Type B pancreatic cell (in vitro differentiated cells): Measurements from ENCODE around the gene PCDH15. TPM values are rescaled to one million over a fixed set of nuclear protein-coding genes. Genes with fewer than 3 reads are reported as not detected.
A peak's percentile ranks its signal among the peaks of the same experiment; 100 is the strongest.

Source experiments
- DNase-seq: peaks from one replicate; pipeline ENCODE4 v3.0.0; 2021; ENCODE audit warnings: mixed read lengths; ENCODE audit not compliant: unreplicated experiment; ENCODE audit errors: extremely low spot score
- H3K27ac Mint-ChIP-seq: 2 replicates; pipeline ENCODE4 v1.8.0; 2021; ENCODE audit warnings: mild to moderate bottlenecking, mixed read lengths
- H3K27me3 Mint-ChIP-seq: 2 replicates; pipeline ENCODE4 v1.8.0; 2021; ENCODE audit warnings: mixed read lengths
- H3K36me3 Mint-ChIP-seq: 2 replicates; pipeline ENCODE4 v1.8.0; 2021; ENCODE audit warnings: mixed read lengths
- H3K4me1 Mint-ChIP-seq: one replicate; pipeline ENCODE4 v1.8.0; 2021; ENCODE audit warnings: mixed read lengths; ENCODE audit not compliant: unreplicated experiment
- H3K4me3 Mint-ChIP-seq: 2 replicates; pipeline ENCODE4 v1.8.0; 2021; ENCODE audit warnings: mild to moderate bottlenecking, mixed read lengths
- H3K9me3 Mint-ChIP-seq: 2 replicates; pipeline ENCODE4 v1.8.0; 2021; ENCODE audit warnings: mixed read lengths
- total RNA-seq: library from RNA; stranded (reverse); gene quantifications from 2 replicates; pipeline ENCODE4 v1.2.1, GENCODE V29; 2021; ENCODE audit warnings: low replicate concordance
- TF ChIP-seq, protein P1 (sequence below): fragments of 200-600 bp; sonication (generic); conservative IDR thresholded peaks from 2 replicates; pipeline ENCODE4 v1.5.0; 2021; ENCODE audit warnings: antibody characterized with exemption, mild to moderate bottlenecking

PCDH15 gene
- total RNA-seq, 1 donor from 2014 or later, result 3.5 TPM

DNA sequence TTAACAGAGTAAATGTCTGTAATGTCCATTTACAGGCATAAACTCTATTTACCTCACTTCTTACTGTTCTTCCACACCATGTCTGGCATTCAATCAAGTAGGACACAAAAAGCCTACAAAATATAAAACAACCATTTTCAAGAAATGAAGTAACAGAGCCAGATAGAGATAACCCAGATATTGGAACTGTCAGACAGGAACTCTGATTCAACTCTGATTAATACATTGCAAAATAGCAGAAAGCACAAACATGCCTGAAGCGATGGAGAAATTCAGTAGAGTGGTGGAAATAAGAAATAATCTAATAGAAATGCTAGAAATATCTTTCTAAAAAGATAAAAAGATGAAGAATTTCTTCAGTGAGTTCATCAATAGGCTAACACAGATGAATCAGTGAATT lies 964.4 kb downstream of the PCDH15 start:
- DNase-seq, result no peak
- Mint-ChIP-seq H3K4me1 (peaks cover 11% of the 10 kb centered on the region), H3K27me3 (no peaks in the 10 kb centered on the region), H3K36me3 (peaks cover 3% of the 10 kb centered on the region), H3K4me3 (no peak overlapping the region), H3K27ac (no peak overlapping the region), H3K9me3 (no peaks in the 10 kb centered on the region)
- TF ChIP-seq, protein P1, sequence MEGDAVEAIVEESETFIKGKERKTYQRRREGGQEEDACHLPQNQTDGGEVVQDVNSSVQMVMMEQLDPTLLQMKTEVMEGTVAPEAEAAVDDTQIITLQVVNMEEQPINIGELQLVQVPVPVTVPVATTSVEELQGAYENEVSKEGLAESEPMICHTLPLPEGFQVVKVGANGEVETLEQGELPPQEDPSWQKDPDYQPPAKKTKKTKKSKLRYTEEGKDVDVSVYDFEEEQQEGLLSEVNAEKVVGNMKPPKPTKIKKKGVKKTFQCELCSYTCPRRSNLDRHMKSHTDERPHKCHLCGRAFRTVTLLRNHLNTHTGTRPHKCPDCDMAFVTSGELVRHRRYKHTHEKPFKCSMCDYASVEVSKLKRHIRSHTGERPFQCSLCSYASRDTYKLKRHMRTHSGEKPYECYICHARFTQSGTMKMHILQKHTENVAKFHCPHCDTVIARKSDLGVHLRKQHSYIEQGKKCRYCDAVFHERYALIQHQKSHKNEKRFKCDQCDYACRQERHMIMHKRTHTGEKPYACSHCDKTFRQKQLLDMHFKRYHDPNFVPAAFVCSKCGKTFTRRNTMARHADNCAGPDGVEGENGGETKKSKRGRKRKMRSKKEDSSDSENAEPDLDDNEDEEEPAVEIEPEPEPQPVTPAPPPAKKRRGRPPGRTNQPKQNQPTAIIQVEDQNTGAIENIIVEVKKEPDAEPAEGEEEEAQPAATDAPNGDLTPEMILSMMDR, result no peak

DNA sequence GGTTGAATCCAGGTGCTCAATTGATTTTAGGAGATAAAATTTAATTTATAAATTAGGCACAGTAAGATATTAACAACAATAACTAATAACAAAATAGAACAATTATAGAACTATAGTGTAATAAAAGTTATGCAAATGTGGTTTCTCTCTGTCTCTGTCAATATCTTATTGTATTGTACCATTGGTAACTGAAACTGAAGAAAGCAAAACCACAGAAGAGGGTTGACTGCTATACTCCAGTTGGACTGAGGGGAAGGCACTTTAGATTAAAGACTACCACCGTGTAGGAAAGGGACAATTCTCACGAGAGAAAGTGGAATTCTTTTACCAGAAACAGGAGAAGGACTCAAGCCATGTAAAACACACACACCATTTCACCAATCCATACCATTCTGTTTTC lies 967.1 kb downstream of the PCDH15 start:
- Mint-ChIP-seq H3K4me1 (no peaks in the 10 kb centered on the region), H3K36me3 (peaks cover 3% of the 10 kb centered on the region), H3K4me3 (no peak overlapping the region), H3K9me3 (no peaks in the 10 kb centered on the region), H3K27me3 (no peaks in the 10 kb centered on the region), H3K27ac (no peak overlapping the region)
- no peak for DNase-seq
- TF ChIP-seq, protein P1, result no peak

DNA sequence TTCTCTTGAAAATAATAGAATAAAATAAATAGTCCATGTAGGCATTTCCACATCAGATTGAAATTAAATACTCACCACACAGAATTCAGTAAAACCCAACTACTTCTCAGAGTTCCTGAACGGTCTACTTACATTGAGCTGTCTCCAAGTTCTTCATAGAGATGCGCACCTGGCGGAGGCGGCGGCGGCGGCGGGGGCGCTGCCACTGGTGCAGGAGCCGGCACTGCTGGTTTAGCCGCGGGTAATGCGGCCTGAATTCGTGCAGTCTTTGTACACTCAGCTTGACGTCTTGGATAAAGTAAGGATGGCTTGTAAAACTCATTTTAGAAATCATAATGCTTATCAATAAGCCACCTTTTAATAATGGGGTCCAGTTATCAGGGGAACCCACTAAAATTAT lies 973.8 kb downstream of the PCDH15 start:
- Mint-ChIP-seq H3K27me3 (no peaks in the 10 kb centered on the region), H3K4me1 (no peaks in the 10 kb centered on the region), H3K9me3 (no peaks in the 10 kb centered on the region), H3K4me3 (no peak overlapping the region), H3K36me3 (no peaks in the 10 kb centered on the region), H3K27ac (no peak overlapping the region)
- TF ChIP-seq, protein P1, result no peak
- DNase-seq, result no peak

DNA sequence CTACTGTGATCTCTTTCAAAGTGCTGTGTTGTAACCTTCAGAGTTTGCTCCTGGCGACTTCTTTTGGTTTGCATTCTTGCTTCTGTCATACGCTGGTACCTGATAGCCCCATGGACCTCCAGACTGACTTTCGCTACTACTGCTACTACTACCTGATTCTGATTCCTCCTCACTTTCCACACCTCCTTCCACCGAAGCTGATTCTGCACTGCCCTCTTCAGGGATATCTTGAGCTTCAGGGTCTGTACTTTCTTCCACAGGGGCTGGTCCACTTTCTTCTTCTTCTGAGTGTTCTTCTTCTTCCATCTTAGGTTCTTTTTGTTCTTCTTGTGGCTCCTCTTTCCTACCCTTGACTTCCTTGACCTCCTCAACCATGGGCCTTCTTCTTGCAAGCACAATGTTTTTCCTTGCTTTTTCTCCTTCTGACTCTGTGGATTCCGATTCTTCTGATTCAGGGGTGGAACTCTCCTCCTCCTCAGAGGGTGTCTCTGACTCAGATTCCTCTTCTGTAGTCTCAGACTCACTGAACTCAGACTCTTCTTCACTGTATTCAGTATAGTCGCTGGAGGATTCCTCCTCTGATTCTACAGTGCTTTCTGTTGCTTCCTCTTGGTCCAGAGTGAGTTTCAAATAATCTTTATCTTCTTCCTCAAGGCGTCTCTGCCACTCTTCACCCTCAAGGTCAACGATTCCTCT lies 992.2 kb downstream of the PCDH15 start:
- no peaks in the 10 kb centered on the region for H3K27me3 Mint-ChIP-seq
- H3K36me3 Mint-ChIP-seq, result no peaks in the 10 kb centered on the region
- no peak overlapping the region for H3K27ac Mint-ChIP-seq
- no peaks in the 10 kb centered on the region for H3K4me1 Mint-ChIP-seq
- H3K4me3 Mint-ChIP-seq, result no peak overlapping the region
- no peak for DNase-seq
- TF ChIP-seq, protein P1, result no peak
- H3K9me3 Mint-ChIP-seq, result peaks cover 5% of the 10 kb centered on the region

DNA sequence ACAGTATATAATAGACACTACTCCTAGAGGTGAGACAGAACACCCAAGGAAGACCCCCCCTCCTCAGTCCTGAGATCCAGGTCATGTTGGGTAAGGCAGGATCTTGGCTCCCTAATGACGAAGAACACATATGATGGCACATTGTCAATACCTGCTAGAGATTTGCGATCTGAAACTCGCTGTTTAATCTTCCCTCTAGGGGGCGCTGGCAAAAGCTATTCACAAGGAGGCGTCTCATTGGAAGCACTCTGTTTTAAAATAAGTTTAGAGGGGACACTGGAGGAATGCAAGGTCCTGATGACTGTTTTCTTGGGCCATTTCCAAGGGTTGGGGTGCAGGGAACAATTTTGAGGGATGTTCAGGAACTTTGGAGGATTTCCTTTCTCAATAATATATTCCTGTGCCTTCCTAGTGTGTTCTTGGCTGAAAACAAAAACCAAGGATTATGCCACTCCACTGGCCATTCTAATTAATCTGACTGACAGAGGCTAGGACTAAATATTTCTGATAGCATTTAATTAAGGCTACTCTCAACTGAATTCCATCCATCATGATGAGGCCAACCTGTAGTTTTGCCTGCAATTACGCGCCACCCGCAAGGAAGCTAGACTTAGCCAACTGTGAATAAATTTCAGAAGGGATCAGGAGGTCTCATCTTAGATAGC lies 1014.7 kb downstream of the PCDH15 start:
- TF ChIP-seq, protein P1, result peak; percentile 60
- DNase-seq, result no peak
- Mint-ChIP-seq H3K4me1 (no peaks in the 10 kb centered on the region), H3K9me3 (no peaks in the 10 kb centered on the region), H3K36me3 (no peaks in the 10 kb centered on the region), H3K27me3 (no peaks in the 10 kb centered on the region), H3K4me3 (no peak overlapping the region), H3K27ac (no peak overlapping the region)
